A549 (cell line): Measurements from ENCODE around the gene NRIP2. TPM values are rescaled to one million over a fixed set of nuclear protein-coding genes. Genes with fewer than 3 reads are reported as not detected.

Source experiments
- ATAC-seq, 2 experiments: fragments of 200-7000 bp in 1 of 2; fragments of >200 bp in 1 of 2; cut with Nextera tagmentation in 1 of 2; cut with Tn5 transposase in 1 of 2; 3 replicates each; pipeline versions ENCODE4 v1.8.0 to v1.9.1; 2018 to 2020; ENCODE audit warnings: mild to moderate bottlenecking in 1 of 2, moderate library complexity in 1 of 2
- CTCF ChIA-PET: fragments of 300-600 bp; sonication (Branson Sonifier 250); formaldehyde crosslinking; extraction: SDS; loops from one replicate; lab custom pipeline; 2021; ENCODE audit warnings: antibody characterized with exemption, inconsistent platforms; lab: Yijun Ruan, JAX
- POLR2A ChIA-PET: fragments of 350-600 bp; formaldehyde crosslinking; extraction: SDS; loops from one replicate; lab custom pipeline; 2021; ENCODE audit warnings: antibody characterized with exemption, inconsistent platforms; lab: Yijun Ruan, JAX
- DNase-seq, 2 experiments: peaks; one replicate each; pipeline versions ENCODE4 v3.0.0 to v3.0.0-alpha.2; 2011 to 2016; ENCODE audit warnings: low read depth in 1 of 2, low spot score in 1 of 2
- FAIRE-seq: peaks from 2 replicates; lab custom pipeline; 2011; peaks lifted over from hg19 to GRCh38; lab: Jason Lieb, UNC
- H3K27ac ChIP-seq, 2 experiments: fragments of >200 bp; sonication (Bioruptor Twin); formaldehyde crosslinking; 3 replicates each; pipeline ENCODE4 v1.5.1; 2016 to 2017
- H3K4me1 ChIP-seq: fragments of >200 bp; sonication (Bioruptor Twin); formaldehyde crosslinking; 3 replicates; pipeline ENCODE4 v1.6.1; 2016
- H3K4me2 ChIP-seq: fragments of >200 bp; sonication (Bioruptor Twin); formaldehyde crosslinking; 3 replicates; pipeline ENCODE4 v1.6.1; 2016
- H3K4me3 ChIP-seq: fragments of >200 bp; sonication (Bioruptor Twin); formaldehyde crosslinking; 3 replicates; pipeline ENCODE4 v1.5.1; 2016
- H3K9me3 ChIP-seq: fragments of >200 bp; sonication (Bioruptor Twin); formaldehyde crosslinking; 3 replicates; pipeline ENCODE4 v1.6.1; 2016
- BCL3 ChIP-seq: fragments of >200 bp; sonication (Bioruptor Twin); formaldehyde crosslinking; IDR thresholded peaks from 3 replicates; pipeline ENCODE4 v1.6.1; 2016
- EHF ChIP-seq: fragments of 250-450 bp; sonication (Bioruptor Pico); IDR thresholded peaks from 2 replicates; pipeline ENCODE4 v1.5.0; 2020; ENCODE audit warnings: mild to moderate bottlenecking
- ESRRA ChIP-seq: fragments of 150-350 bp; IDR thresholded peaks from 2 replicates; pipeline ENCODE4 v1.6.1; 2014; ENCODE audit warnings: mild to moderate bottlenecking, low read length, borderline replicate concordance
- FOSB ChIP-seq: fragments of 250-450 bp; sonication (Bioruptor Pico); IDR thresholded peaks from 2 replicates; pipeline ENCODE4 v1.5.0; 2020; ENCODE audit warnings: mild to moderate bottlenecking, moderate library complexity
- HES2 ChIP-seq: fragments of >200 bp; sonication (Bioruptor Twin); formaldehyde crosslinking; IDR thresholded peaks from 2 replicates; pipeline ENCODE4 v1.6.1; 2016
- HMGXB4 ChIP-seq: fragments of 250-450 bp; sonication (Bioruptor Pico); IDR thresholded peaks from 2 replicates; pipeline ENCODE4 v1.5.0; 2021; ENCODE audit warnings: mild to moderate bottlenecking, moderate library complexity, borderline replicate concordance
- HOXB13 ChIP-seq: fragments of 250-450 bp; sonication (Bioruptor Pico); IDR thresholded peaks from 2 replicates; pipeline ENCODE4 v1.5.0; 2020; ENCODE audit warnings: low read depth, mild to moderate bottlenecking, moderate library complexity
- KDM5A ChIP-seq: fragments of 200-600 bp; sonication (generic); IDR thresholded peaks from 2 replicates; pipeline ENCODE4 v1.6.1; 2016; ENCODE audit warnings: antibody characterized with exemption, mild to moderate bottlenecking
- MAFK ChIP-seq: fragments of 450-650 bp; IDR thresholded peaks from 2 replicates; pipeline ENCODE4 v1.6.1; 2014; ENCODE audit not compliant: partially characterized antibody
- MAX ChIP-seq: IDR thresholded peaks from 2 replicates; pipeline ENCODE4 v1.6.1; 2012
- MYC ChIP-seq: IDR thresholded peaks from 2 replicates; pipeline ENCODE4 v1.6.1; 2012; ENCODE audit warnings: mild to moderate bottlenecking, inconsistent platforms, low read length, improper control_type of control experiment, borderline replicate concordance
- RCOR1 ChIP-seq: fragments of 150-350 bp; IDR thresholded peaks from 2 replicates; pipeline ENCODE4 v1.6.1; 2014; ENCODE audit warnings: antibody characterized with exemption, low read length, low read depth
- REST ChIP-seq: fragments of 200-600 bp; sonication (generic); IDR thresholded peaks from 2 replicates; pipeline ENCODE4 v1.6.1; 2016; ENCODE audit warnings: antibody characterized with exemption, mild to moderate bottlenecking, moderate library complexity
- RNF2 ChIP-seq: fragments of 200-600 bp; sonication (generic); IDR thresholded peaks from 2 replicates; pipeline ENCODE4 v1.6.1; 2016; ENCODE audit warnings: low read depth, mild to moderate bottlenecking, antibody characterized with exemption, moderate library complexity, borderline replicate concordance
- SREBF2 ChIP-seq: fragments of 450-650 bp; IDR thresholded peaks from 2 replicates; pipeline ENCODE4 v1.6.1; 2014; ENCODE audit warnings: mild to moderate bottlenecking, moderate library complexity
- TFCP2L1 ChIP-seq: fragments of 250-450 bp; sonication (Bioruptor Pico); IDR thresholded peaks from 2 replicates; pipeline ENCODE4 v1.5.0; 2021; ENCODE audit warnings: mild to moderate bottlenecking
- TP53 ChIP-seq: fragments of 250-450 bp; sonication (Bioruptor Pico); IDR thresholded peaks from 2 replicates; pipeline ENCODE4 v1.5.0; 2021; ENCODE audit warnings: mild to moderate bottlenecking, moderate library complexity
- WGBS: methylation state at CpG from one replicate; pipeline ENCODE4 v1.1.6; 2017; ENCODE audit errors: missing lambda C conversion rate; 5-methylcytosine and 5-hydroxymethylcytosine counted together
- polyA plus RNA-seq, 4 experiments: library from polyadenylated mRNA; depleted of rRNA in 3 of 4; stranded (reverse); fragments of >200 nt; fragmentation: RNase III in 1 of 4; extraction: RNeasy Plus Mini Kit Qiagen cat#74134 plus additional on column Dnase treatment in 1 of 4; gene quantifications; 2 replicates in 3 of 4; 3 replicates in 1 of 4; pipeline ENCODE4 v1.2.3, GENCODE V29; 2011 to 2017

Gene NRIP2
- polyA plus RNA-seq, 2 of the 4 experiments (the other 2 are of a cell fraction): not detected

- TF ChIP-seq BCL3 (no peak), MYC (no peak)
Observed at GRCh38 chr12:2779281-2779680, 55.6 kb downstream of the NRIP2 start (continued).

- no peak overlapping the region for H3K4me3 ChIP-seq
- ChIA-PET POLR2A (no interaction called here), CTCF (interaction anchor here (1.4 kb wide), 1 partner anchor 9 kb away, joined by 3 read pairs; no protein-coding TSS in a partner anchor)
- no peak overlapping the region for H3K27ac ChIP-seq
- no peak for TF ChIP-seq HES2
- WGBS: 74% methylated on average over 20 of the region's 20 CpGs
- ATAC-seq (no peak), DNase-seq (no peak), FAIRE-seq (no peak)
- H3K4me2 ChIP-seq: no peak overlapping the region
- no peaks in the 10 kb centered on the region for H3K9me3 ChIP-seq
- H3K4me1 ChIP-seq: no peaks in the 10 kb centered on the region
Observed at GRCh38 chr12:2776129-2776806, 58.6 kb downstream of the NRIP2 start.

GRCh38 chr12:2775431-2775830, 59.4 kb downstream of the NRIP2 start:
- CTCF ChIA-PET: interaction anchor here (0.7 kb wide), 1 partner anchor 9 kb away, joined by 3 read pairs; no protein-coding TSS in a partner anchor
- FAIRE-seq (no peak), ATAC-seq (no peak), DNase-seq (no peak)
- no peaks in the 10 kb centered on the region for H3K9me3 ChIP-seq
- POLR2A ChIA-PET: no interaction called here
- no peaks in the 10 kb centered on the region for H3K4me1 ChIP-seq
- no peak overlapping the region for H3K4me3 ChIP-seq
- WGBS: 39% methylated on average over 7 of the region's 8 CpGs
- TF ChIP-seq REST (no peak), EHF (CRISPR knock-in tag) (no peak), RCOR1 (no peak), SREBF2 (no peak), HOXB13 (CRISPR knock-in tag) (no peak), FOSB (no peak), ESRRA (no peak), HMGXB4 (CRISPR knock-in tag) (no peak), TFCP2L1 (no peak), KDM5A (no peak), MAX (no peak), RNF2 (no peak), MAFK (no peak), TP53 (no peak)
- no peak overlapping the region for H3K27ac ChIP-seq
- no peak overlapping the region for H3K4me2 ChIP-seq

Other genes with a start within 250 kb of the NRIP2 start
- 108 and 125 TPM in 2 replicates for gene FKBP4, start 40.1 kb downstream of the NRIP2 start, polyA plus RNA-seq (2011; rRNA removed)
- 123 to 140 TPM (median 137 TPM) in 3 replicates for gene FKBP4, start 40.1 kb downstream of the NRIP2 start, polyA plus RNA-seq (2017; fragmentation: RNase III; extraction: RNeasy Plus Mini Kit Qiagen cat#74134 plus additional on column Dnase treatment)
- gene ITFG2, start 22.4 kb downstream of the NRIP2 start, polyA plus RNA-seq (2011; rRNA removed): 23.7 and 28.4 TPM in 2 replicates
- gene ITFG2, start 22.4 kb downstream of the NRIP2 start, polyA plus RNA-seq (2017; fragmentation: RNase III; extraction: RNeasy Plus Mini Kit Qiagen cat#74134 plus additional on column Dnase treatment): 17.5 to 23.2 TPM (median 20.5 TPM) in 3 replicates
- not detected in 2 replicates for gene TEX52, start 22.0 kb upstream of the NRIP2 start, polyA plus RNA-seq (2011; rRNA removed)
- not detected in 3 replicates for gene TEX52, start 22.0 kb upstream of the NRIP2 start, polyA plus RNA-seq (2017; fragmentation: RNase III; extraction: RNeasy Plus Mini Kit Qiagen cat#74134 plus additional on column Dnase treatment)
- 40.3 and 47.8 TPM in 2 replicates for gene FOXM1, start 42.1 kb upstream of the NRIP2 start, polyA plus RNA-seq (2011; rRNA removed)
- 84.0 to 84.2 TPM (median 84.2 TPM) in 3 replicates for gene FOXM1, start 42.1 kb upstream of the NRIP2 start, polyA plus RNA-seq (2017; fragmentation: RNase III; extraction: RNeasy Plus Mini Kit Qiagen cat#74134 plus additional on column Dnase treatment)
- gene RHNO1, start 42.2 kb upstream of the NRIP2 start, polyA plus RNA-seq (2011; rRNA removed): 85.9 and 102 TPM in 2 replicates
- 35.7 to 37.6 TPM (median 37.1 TPM) in 3 replicates for gene RHNO1, start 42.2 kb upstream of the NRIP2 start, polyA plus RNA-seq (2017; fragmentation: RNase III; extraction: RNeasy Plus Mini Kit Qiagen cat#74134 plus additional on column Dnase treatment)
- gene TULP3, start 55.9 kb upstream of the NRIP2 start, polyA plus RNA-seq (2011; rRNA removed): 30.6 and 32.9 TPM in 2 replicates
- gene TULP3, start 55.9 kb upstream of the NRIP2 start, polyA plus RNA-seq (2017; fragmentation: RNase III; extraction: RNeasy Plus Mini Kit Qiagen cat#74134 plus additional on column Dnase treatment): 17.9 to 19.6 TPM (median 18.4 TPM) in 3 replicates
- 22.0 and 22.6 TPM in 2 replicates for gene TEAD4, start 124.4 kb upstream of the NRIP2 start, polyA plus RNA-seq (2011; rRNA removed)
- 31.2 to 34.9 TPM (median 31.8 TPM) in 3 replicates for gene TEAD4, start 124.4 kb upstream of the NRIP2 start, polyA plus RNA-seq (2017; fragmentation: RNase III; extraction: RNeasy Plus Mini Kit Qiagen cat#74134 plus additional on column Dnase treatment)
- 16.1 and 20.1 TPM in 2 replicates for gene TSPAN9, start 242.3 kb upstream of the NRIP2 start, polyA plus RNA-seq (2011; rRNA removed)
- 10.2 to 12.4 TPM (median 11.3 TPM) in 3 replicates for gene TSPAN9, start 242.3 kb upstream of the NRIP2 start, polyA plus RNA-seq (2017; fragmentation: RNase III; extraction: RNeasy Plus Mini Kit Qiagen cat#74134 plus additional on column Dnase treatment)